ENCODE measurements around the gene UFM1.

GRCh38 chr13:38334845-38335244, 14.8 kb upstream of the UFM1 start:
- no peak for TF ChIP-seq POLR2A (IDR thresholded peaks at IDR 0.05; ENCODE audit: low read depth, low read length)
- TF ChIP-seq POLR2AphosphoS5 (IDR thresholded peaks at IDR 0.05; ENCODE audit: low read depth, low read length): no peak
- no peak for TF ChIP-seq TAF1 (IDR thresholded peaks at IDR 0.05; ENCODE audit: borderline replicate concordance, low read depth, low read length)

Data from GM12892 (cell line).